ENCODE data around the gene HS3ST3A1. TPM values are rescaled to one million over a fixed set of nuclear protein-coding genes. Genes with fewer than 3 reads are reported as not detected.

HS3ST3A1 gene
- total and polyA plus RNA-seq, 2 of the 8 experiments (the other 6 are each of a cell fraction or from before 2014, with no cell fraction given), result 5.4 to 5.7 TPM

DNA sequence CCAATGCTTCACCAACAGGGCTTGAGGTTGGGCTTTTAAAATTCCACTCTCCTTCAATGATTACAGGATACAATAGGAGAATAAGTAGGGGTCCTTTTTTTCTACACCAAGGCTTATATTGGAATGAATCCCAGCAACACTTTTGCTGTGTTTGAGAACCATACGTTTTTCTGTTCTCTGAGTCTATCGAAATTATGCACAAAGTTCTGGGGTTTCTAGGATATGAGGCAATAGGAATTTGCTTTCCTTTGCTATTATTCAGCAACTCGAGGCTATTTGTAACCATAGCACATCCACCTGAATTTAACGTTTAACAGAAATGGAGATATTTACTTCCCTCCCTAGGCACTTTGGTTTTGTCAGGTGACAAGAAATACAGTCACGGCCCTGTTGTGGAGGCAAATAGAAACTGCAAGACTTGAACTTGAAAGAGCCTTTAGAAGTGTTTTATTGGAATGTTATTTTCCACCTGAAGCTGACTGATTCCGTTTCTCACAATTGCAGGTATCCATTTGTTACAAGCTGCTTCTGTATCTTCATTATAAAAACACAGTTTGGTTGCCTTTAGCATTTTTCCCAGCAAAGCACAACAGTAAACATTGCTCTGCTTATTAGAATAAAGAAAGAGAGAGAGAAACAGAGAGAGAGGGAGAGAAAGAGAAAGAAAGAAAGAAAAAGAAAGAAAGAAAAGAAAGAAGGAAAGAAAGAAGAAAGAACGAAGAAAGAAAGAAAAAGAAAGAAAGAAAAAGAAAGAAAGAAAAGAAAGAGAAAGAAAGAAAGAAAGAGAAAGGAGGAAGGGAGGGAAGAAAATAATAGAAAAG is 109.6 kb downstream of the HS3ST3A1 start (continued):
- TF ChIP-seq GTF2F1 (IDR thresholded peaks at IDR 0.05; ENCODE audit: borderline replicate concordance, low read depth, low read length) (no peak), RFX5 (IDR thresholded peaks at IDR 0.05; ENCODE audit: borderline replicate concordance, low read depth, low read length) (no peak), SIN3A (conservative IDR thresholded peaks at IDR 0.05 in 1 of 2, IDR thresholded peaks at IDR 0.05 in 1 of 2; ENCODE audit: low read depth in 1 of 2, low read length in 2 of 2) (no peak), POU5F1 (IDR thresholded peaks at IDR 0.05; ENCODE audit: low read depth, low read length) (no peak), BRCA1 (IDR thresholded peaks at IDR 0.05; ENCODE audit: low read depth, low read length) (no peak)
